ENCODE results near the gene DOCK4. TPM values are rescaled to one million over a fixed set of nuclear protein-coding genes. Genes with fewer than 3 reads are reported as not detected.

DOCK4 gene
- total RNA-seq, 1 donor from 2014 or later: 32.2 TPM

GRCh38 chr7:111864291-111864976 lies 341.8 kb downstream of the DOCK4 start:
- Histone ChIP-seq H4K20me1 (ENCODE audit: insufficient read depth, low read length) (no peaks in the 10 kb centered on the region), H3K27me3 (ENCODE audit: insufficient read depth, low read length) (no peaks in the 10 kb centered on the region), H3K9ac (ENCODE audit: low read length) (no peak overlapping the region), H3K9me3 (ENCODE audit: insufficient read depth, low read depth, low read length) (no peaks in the 10 kb centered on the region), H3K4me2 (ENCODE audit: low read length) (no peak overlapping the region), H3K4me3 (ENCODE audit: insufficient read depth, low read depth, low read length) (no peak overlapping the region), H3K4me1 (ENCODE audit: insufficient read depth, low read length) (no peaks in the 10 kb centered on the region), H3K27ac (ENCODE audit: low read depth, low read length) (no peak overlapping the region), H3K79me2 (ENCODE audit: insufficient read depth, low read length) (no peaks in the 10 kb centered on the region), H3K36me3 (ENCODE audit: insufficient read depth, low read length) (no peaks in the 10 kb centered on the region), H2AFZ (ENCODE audit: low read depth, low read length) (no peak overlapping the region)
- H3K9me3 Mint-ChIP-seq (ENCODE audit: unreplicated experiment): no peaks in the 10 kb centered on the region
- no peak for TF ChIP-seq EZH2 (IDR thresholded peaks at IDR 0.05; ENCODE audit: insufficient read depth, low read length)
- TF ChIP-seq, protein P1, sequence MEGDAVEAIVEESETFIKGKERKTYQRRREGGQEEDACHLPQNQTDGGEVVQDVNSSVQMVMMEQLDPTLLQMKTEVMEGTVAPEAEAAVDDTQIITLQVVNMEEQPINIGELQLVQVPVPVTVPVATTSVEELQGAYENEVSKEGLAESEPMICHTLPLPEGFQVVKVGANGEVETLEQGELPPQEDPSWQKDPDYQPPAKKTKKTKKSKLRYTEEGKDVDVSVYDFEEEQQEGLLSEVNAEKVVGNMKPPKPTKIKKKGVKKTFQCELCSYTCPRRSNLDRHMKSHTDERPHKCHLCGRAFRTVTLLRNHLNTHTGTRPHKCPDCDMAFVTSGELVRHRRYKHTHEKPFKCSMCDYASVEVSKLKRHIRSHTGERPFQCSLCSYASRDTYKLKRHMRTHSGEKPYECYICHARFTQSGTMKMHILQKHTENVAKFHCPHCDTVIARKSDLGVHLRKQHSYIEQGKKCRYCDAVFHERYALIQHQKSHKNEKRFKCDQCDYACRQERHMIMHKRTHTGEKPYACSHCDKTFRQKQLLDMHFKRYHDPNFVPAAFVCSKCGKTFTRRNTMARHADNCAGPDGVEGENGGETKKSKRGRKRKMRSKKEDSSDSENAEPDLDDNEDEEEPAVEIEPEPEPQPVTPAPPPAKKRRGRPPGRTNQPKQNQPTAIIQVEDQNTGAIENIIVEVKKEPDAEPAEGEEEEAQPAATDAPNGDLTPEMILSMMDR (IDR thresholded peaks at IDR 0.05; ENCODE audit: insufficient read depth, low read depth, low read length): no peak
- no peaks in the 10 kb centered on the region for H3K27me3 Mint-ChIP-seq (ENCODE audit: low read depth, unreplicated experiment)
- H3K27ac Mint-ChIP-seq (ENCODE audit: unreplicated experiment): no peak overlapping the region
- H3K4me3 Mint-ChIP-seq (ENCODE audit: unreplicated experiment): no peak overlapping the region
- no peak for FAIRE-seq
- no peaks in the 10 kb centered on the region for H3K4me1 Mint-ChIP-seq (ENCODE audit: low read depth, unreplicated experiment)
- H3K36me3 Mint-ChIP-seq (ENCODE audit: low read depth, unreplicated experiment): peaks cover 22% of the 10 kb centered on the region
- peak; percentile 16 for DNase-seq (ENCODE audit: low read depth)

- H4K20me1 ChIP-seq (ENCODE audit: insufficient read depth, low read length): no peaks in the 10 kb centered on the region
- no peaks in the 10 kb centered on the region for H3K9me3 ChIP-seq (ENCODE audit: insufficient read depth, low read depth, low read length)
- H3K27ac ChIP-seq (ENCODE audit: low read depth, low read length): no peak overlapping the region
- TF ChIP-seq, protein P1 (IDR thresholded peaks at IDR 0.05; ENCODE audit: insufficient read depth, low read depth, low read length): no peak
- no peak for TF ChIP-seq EZH2 (IDR thresholded peaks at IDR 0.05; ENCODE audit: insufficient read depth, low read length)
- Mint-ChIP-seq H3K4me1 (ENCODE audit: low read depth, unreplicated experiment) (no peaks in the 10 kb centered on the region), H3K9me3 (ENCODE audit: unreplicated experiment) (no peaks in the 10 kb centered on the region), H3K4me3 (ENCODE audit: unreplicated experiment) (no peak overlapping the region), H3K27ac (ENCODE audit: unreplicated experiment) (no peak overlapping the region), H3K36me3 (ENCODE audit: low read depth, unreplicated experiment) (peaks cover 19% of the 10 kb centered on the region), H3K27me3 (ENCODE audit: low read depth, unreplicated experiment) (no peaks in the 10 kb centered on the region)
- H3K4me3 ChIP-seq (ENCODE audit: insufficient read depth, low read depth, low read length): no peak overlapping the region
- no peak overlapping the region for H3K4me2 ChIP-seq (ENCODE audit: low read length)
- H2AFZ ChIP-seq (ENCODE audit: low read depth, low read length): no peak overlapping the region
- no peaks in the 10 kb centered on the region for H3K79me2 ChIP-seq (ENCODE audit: insufficient read depth, low read length)
- FAIRE-seq (no peak), DNase-seq (ENCODE audit: low read depth) (no peak)
- no peak overlapping the region for H3K9ac ChIP-seq (ENCODE audit: low read length)
- H3K4me1 ChIP-seq (ENCODE audit: insufficient read depth, low read length): no peaks in the 10 kb centered on the region
- no peaks in the 10 kb centered on the region for H3K36me3 ChIP-seq (ENCODE audit: insufficient read depth, low read length)
- H3K27me3 ChIP-seq (ENCODE audit: insufficient read depth, low read length): no peaks in the 10 kb centered on the region
These were observed 342.9 kb downstream of the DOCK4 start for GRCh38 chr7:111863269-111863668.

GRCh38 chr7:111860248-111860647 lies 346.0 kb downstream of the DOCK4 start:
- no peaks in the 10 kb centered on the region for H3K27me3 ChIP-seq (ENCODE audit: insufficient read depth, low read length)
- Mint-ChIP-seq H3K4me3 (ENCODE audit: unreplicated experiment) (no peak overlapping the region), H3K36me3 (ENCODE audit: low read depth, unreplicated experiment) (peaks cover 14% of the 10 kb centered on the region), H3K4me1 (ENCODE audit: low read depth, unreplicated experiment) (peaks cover 8% of the 10 kb centered on the region), H3K27me3 (ENCODE audit: low read depth, unreplicated experiment) (no peaks in the 10 kb centered on the region), H3K27ac (ENCODE audit: unreplicated experiment) (no peak overlapping the region), H3K9me3 (ENCODE audit: unreplicated experiment) (no peaks in the 10 kb centered on the region)
- H3K4me3 ChIP-seq (ENCODE audit: insufficient read depth, low read depth, low read length): no peak overlapping the region
- H3K4me1 ChIP-seq (ENCODE audit: insufficient read depth, low read length): no peaks in the 10 kb centered on the region
- no peaks in the 10 kb centered on the region for H3K36me3 ChIP-seq (ENCODE audit: insufficient read depth, low read length)
- no peak overlapping the region for H3K9ac ChIP-seq (ENCODE audit: low read length)
- no peak overlapping the region for H2AFZ ChIP-seq (ENCODE audit: low read depth, low read length)
- H3K9me3 ChIP-seq (ENCODE audit: insufficient read depth, low read depth, low read length): no peaks in the 10 kb centered on the region
- H3K79me2 ChIP-seq (ENCODE audit: insufficient read depth, low read length): no peaks in the 10 kb centered on the region
- no peaks in the 10 kb centered on the region for H4K20me1 ChIP-seq (ENCODE audit: insufficient read depth, low read length)
- no peak for TF ChIP-seq EZH2 (IDR thresholded peaks at IDR 0.05; ENCODE audit: insufficient read depth, low read length)
- TF ChIP-seq, protein P1 (IDR thresholded peaks at IDR 0.05; ENCODE audit: insufficient read depth, low read depth, low read length): no peak
- FAIRE-seq (no peak), DNase-seq (ENCODE audit: low read depth) (no peak)
- no peak overlapping the region for H3K4me2 ChIP-seq (ENCODE audit: low read length)
- H3K27ac ChIP-seq (ENCODE audit: low read depth, low read length): no peak overlapping the region
